Measurements from ENCODE around the gene PIAS4.

PIAS4 gene

GRCh38 chr19:4023600-4024398, 16.3 kb downstream of the PIAS4 start:
- TF ChIP-seq CTCF (conservative IDR thresholded peaks at IDR 0.05; ENCODE audit: low read depth, low read length), result no peak
- DNase-seq (ENCODE audit: low read depth), result no peak
- no peak overlapping the region for H3K4me3 ChIP-seq (ENCODE audit: low read length)

GRCh38 chr19:4025317-4025716, 17.8 kb downstream of the PIAS4 start:
- H3K4me3 ChIP-seq (ENCODE audit: low read length), result no peak overlapping the region
- DNase-seq (ENCODE audit: low read depth), result no peak
- TF ChIP-seq CTCF (conservative IDR thresholded peaks at IDR 0.05; ENCODE audit: low read depth, low read length), result no peak

GRCh38 chr19:4027146-4027545, 19.6 kb downstream of the PIAS4 start:
- no peak for DNase-seq (ENCODE audit: low read depth)
- no peak for TF ChIP-seq CTCF (conservative IDR thresholded peaks at IDR 0.05; ENCODE audit: low read depth, low read length)
- H3K4me3 ChIP-seq (ENCODE audit: low read length), result no peak overlapping the region

- H3K4me3 ChIP-seq (ENCODE audit: low read length), result no peak overlapping the region
- no peak for DNase-seq (ENCODE audit: low read depth)
- no peak for TF ChIP-seq CTCF (conservative IDR thresholded peaks at IDR 0.05; ENCODE audit: low read depth, low read length)
Observed at GRCh38 chr19:4028334-4029246, 21.1 kb downstream of the PIAS4 start.

- H3K4me3 ChIP-seq (ENCODE audit: low read length), result no peak overlapping the region
- DNase-seq (ENCODE audit: low read depth), result no peak
- TF ChIP-seq CTCF (conservative IDR thresholded peaks at IDR 0.05; ENCODE audit: low read depth, low read length), result no peak
Observed at GRCh38 chr19:4029247-4029614, 21.7 kb downstream of the PIAS4 start.

- no peak overlapping the region for H3K4me3 ChIP-seq (ENCODE audit: low read length)
- no peak for TF ChIP-seq CTCF (conservative IDR thresholded peaks at IDR 0.05; ENCODE audit: low read depth, low read length)
- DNase-seq (ENCODE audit: low read depth), result no peak
Observed at GRCh38 chr19:4030552-4030951, 23.0 kb downstream of the PIAS4 start.

Measured in retinal pigment epithelial cell (primary cell).